GM18507 (cell line): ENCODE results near the gene AQR.
"Not testable (repeated sequence)": the region's sequence is repeated elsewhere in the genome, so short reads cannot be mapped to it uniquely, and the experiment has no call there.

ENCODE experiments used
- DNase-seq: peaks from one replicate; pipeline ENCODE4 v3.0.0; 2011; ENCODE audit warnings: low read depth; ENCODE audit not compliant: insufficient read length; ENCODE audit errors: extremely low spot score
- FAIRE-seq: peaks from 2 replicates; lab custom pipeline; 2011; peaks lifted over from hg19 to GRCh38; lab: Jason Lieb, UNC

AQR gene

DNA sequence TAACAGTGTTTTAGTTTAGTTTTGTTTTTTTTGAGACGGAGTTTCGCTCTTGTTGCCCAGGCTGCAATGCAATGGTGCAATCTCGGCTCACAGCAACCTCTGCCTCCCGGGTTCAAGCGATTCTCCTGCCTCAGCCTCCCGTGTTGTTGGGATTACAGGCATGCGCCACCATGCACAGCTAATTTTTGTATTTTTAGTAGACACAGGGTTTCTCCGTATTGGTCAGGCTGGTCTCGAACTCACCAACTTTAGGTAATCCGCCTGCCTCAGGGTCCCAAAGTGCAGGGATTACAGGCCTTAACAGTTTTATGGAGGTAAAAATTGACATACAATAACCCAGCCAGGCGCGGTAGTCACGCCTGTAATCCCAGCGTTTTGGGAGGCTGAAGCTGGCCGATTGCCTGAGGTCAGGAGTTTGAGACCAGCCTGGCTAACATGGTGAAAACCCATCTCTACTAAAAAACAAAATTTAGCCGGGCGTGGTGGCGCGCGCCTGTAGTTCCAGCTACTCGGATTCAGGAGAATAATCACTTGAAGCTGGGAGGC is 629 bp upstream of the AQR start:
- not testable (repeated sequence) for FAIRE-seq, DNase-seq

DNA sequence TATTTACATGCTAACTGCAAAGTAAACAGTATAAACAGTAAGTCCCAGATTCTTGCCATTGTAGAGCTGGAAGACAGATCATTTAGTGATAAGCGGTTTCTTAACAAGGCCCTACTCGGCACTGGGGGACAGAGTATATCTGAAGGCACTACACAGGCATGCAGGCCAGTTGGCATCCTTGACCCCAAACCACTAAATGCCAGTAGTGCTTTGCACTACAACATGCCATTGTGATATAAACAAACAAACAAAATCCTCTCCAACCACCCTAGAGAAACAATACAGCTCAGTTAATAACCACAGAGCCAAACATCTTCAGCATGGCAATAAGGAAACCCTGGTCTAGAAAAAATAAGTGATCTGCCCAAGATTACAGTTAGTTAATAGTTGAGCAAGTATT is 5.3 kb downstream of the AQR start:
- DNase-seq = no peak

DNA sequence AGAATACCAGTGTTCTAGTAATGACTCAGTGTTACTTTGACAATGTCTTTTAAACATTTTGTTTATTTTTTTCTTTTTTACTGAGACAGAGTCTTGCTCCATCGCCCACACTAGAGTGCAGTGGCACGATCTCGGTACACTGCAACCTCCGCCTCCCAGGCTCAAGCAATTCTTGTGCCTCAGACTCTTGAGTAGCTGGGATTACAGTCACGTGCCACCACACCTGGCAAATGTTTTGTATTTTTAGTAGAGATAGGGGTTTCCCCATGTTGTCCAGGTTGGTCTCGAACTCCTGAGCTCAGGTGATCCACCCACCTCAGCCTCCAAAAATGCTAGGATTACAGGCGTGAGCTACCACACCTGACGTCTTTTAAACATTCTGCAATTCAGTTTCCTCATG is 15.7 kb downstream of the AQR start:
- FAIRE-seq (no peak), DNase-seq (no peak)

More for the DNA sequence above, 5.3 kb downstream of the AQR start:
- FAIRE-seq = no peak

DNA sequence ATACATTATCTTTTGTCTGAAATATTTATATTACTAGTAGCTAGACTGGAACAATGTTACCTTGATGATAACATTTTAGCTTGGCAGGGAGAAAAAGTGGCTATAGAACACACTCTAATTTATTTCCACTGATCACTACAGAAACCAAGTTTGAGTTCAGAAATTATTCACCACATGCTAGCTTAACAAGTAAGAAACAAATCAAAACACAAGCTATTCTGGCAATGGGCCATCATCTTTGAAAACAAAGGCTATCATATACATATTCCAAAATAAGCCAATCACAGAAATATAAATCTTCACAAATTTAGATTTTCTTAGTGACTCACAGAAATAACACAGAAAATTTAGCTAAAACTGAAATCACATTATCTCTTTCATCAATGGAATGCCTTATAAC is 17.1 kb downstream of the AQR start:
- DNase-seq (no peak), FAIRE-seq (no peak)

DNA sequence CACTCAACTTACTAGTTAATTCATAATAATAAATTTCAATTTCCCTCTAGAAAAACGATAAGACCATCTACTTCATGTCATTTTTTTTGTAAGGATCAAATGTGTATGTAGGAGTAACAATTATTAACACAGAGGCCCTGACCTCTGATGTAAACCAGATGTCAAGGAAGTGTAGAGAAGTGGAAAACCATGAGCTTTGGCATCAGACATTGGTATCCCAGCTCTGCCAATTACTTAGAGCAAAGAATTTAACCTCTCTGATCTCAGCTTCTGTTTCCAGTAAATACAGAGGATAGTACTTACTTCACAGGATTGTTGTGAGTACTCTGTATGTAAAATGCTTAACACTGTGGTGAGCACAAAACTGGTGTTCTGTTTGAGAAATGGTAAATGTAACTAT is 17.5 kb downstream of the AQR start:
- FAIRE-seq = no peak
- no peak for DNase-seq

DNA sequence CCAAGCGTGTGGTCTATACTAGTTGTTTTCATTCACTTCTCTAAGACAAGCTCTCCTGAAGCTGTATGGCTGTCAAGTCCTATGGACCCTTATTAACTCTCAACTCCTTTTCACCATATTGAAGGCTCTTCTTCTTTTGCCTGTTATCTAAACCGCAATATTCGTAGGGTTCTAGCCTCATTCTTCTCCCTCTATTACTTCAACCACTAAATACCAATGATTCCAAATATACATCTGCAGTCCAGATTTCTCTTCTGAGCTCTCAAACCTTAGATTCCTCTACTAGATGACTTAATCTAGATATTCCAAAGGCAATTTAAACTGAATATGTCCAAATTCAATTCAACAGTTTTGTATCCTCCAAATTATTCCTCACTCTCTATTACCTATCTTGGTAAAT is 24.6 kb downstream of the AQR start:
- no peak for DNase-seq
- no peak for FAIRE-seq

DNA sequence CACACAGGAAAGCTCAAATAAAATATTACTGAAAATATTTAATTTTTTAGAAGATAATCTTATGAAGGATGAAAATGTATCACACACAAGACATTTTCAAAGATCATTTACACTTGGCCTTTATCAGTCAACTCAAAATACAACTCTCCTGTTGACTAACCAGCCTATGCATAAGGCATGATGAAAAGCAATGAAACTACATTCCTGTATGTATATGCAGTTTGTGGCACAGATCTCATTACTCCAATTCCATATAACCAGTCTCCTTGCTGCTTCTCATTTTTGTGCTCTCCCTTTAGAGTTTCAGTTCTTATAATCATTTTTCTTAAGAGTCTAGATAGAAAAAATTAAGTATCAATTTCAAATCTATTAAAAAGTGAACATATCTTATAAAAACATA is 25.8 kb downstream of the AQR start:
- no peak for FAIRE-seq
- DNase-seq = no peak

DNA sequence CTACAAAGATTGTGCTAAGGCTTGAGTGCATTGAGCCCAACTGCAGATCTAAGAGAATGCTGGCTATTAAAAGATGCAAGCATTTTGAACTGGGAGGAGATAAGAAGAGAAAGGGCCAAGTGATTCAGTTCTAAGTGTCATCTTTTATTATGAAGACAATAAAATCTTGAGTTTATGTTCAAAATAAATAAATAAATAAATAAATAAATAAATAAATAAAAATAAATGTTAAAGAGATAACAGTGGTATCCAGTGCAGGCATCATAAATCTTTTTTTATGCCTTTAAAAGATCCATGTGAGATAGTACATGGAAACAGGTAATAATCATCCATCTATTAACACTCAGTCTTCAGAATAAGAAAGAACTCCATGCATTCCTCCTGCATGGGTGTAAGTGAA is 26.3 kb downstream of the AQR start:
- DNase-seq, FAIRE-seq: not testable (repeated sequence)

DNA sequence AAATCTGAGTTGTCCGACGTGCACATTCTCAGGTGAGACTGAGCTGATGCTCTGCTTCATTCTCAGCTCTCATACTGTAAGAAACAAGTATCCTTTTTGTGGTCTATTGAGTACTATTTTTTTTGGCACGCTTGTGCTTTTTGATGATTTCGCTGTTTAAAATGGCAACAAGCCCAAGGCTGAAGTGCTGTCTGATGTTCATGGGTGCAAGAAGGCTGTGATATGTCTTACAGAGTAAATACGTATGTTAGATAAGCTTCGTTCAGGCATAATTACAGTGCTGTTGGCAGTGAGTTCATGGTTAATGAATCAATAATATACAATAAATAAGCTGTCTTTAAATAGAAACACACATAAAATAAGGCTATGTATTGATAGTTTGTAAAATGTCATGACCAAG is 27.2 kb downstream of the AQR start:
- DNase-seq (no peak), FAIRE-seq (no peak)

DNA sequence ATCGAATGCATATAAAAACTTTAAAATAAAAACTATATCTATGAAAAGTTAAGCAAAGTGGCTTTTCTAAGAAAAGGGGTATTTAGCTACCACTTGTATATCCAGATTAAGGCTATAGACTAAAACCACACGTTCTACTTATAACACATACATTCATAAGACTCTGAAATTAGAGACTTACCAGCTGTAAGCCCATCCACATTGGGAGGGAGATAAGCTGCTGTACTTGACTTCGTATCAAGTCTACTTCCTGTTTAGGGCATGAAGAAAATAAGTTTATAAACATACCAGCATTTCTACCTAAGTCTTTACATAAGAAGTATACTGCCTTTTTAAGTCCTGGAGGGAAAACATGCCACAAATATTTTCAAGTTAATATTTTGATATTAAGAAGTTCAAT is 27.7 kb downstream of the AQR start:
- FAIRE-seq = no peak
- no peak for DNase-seq

DNA sequence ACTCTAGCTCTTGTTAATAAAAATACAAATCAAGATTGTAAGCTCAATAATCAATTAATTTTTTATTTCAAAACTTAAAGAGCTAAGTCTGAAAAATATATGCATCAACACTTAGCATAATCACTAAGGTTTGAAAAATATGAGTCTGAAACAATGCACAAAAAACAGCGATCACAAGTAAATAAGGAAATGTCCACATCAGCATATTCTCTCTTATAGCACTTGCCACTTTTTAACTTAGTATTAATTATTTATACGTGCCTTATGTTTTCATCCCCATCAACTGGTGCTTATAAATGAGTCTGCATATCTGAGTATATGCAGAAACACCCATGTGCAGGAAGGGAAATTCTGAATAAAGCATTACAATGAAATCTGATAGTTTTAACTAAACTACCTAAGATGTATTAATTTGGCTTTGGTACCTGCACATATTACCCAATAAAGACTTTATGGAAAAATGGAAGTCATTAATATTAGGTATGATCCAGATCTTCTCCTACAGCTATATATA is 28.3 kb downstream of the AQR start:
- FAIRE-seq (no peak), DNase-seq (no peak)

DNA sequence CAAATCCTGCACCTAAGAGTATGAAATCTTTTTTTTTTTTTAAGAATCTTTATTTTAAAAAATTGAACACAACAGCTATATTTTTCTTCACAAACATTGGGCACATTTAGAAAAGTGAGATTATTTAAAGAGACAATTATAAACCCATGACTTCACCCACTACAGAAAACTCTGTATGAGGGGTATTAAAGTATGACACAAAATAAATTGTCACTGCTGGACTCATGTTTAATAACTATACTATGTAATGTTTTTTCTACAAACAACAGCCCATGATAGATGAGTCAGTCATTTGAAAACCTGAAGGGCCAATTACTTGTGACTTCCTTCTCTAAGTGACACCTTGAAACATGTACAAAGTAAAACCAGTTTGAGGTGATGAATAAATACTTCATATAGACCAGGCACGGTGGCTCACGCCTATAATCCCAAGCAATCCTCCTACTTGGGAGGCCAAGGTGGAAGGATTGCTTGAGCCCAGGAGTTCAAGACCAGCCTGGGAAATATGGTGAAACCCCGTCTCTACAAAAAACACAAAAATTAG is 36.0 kb downstream of the AQR start:
- DNase-seq (no peak), FAIRE-seq (no peak)

DNA sequence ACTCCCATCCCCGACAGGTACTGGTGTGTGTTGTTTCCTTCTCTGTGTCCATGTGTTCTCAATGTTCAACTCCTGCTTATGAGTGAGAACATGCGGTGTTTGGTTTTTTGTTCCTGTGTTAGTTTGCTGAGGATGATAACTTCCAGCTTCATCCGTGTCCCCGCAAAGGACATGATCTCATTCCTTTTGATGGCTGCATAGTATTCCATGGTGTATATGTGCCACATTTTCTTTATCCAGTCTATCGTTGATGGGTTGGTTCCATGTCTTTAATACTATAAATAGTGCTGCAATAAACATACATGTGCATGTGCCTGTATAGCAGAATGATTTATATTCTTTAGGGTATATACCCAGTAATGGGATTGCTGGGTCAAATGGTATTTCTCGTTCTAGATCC is 41.2 kb downstream of the AQR start:
- DNase-seq, FAIRE-seq: not testable (repeated sequence)

DNA sequence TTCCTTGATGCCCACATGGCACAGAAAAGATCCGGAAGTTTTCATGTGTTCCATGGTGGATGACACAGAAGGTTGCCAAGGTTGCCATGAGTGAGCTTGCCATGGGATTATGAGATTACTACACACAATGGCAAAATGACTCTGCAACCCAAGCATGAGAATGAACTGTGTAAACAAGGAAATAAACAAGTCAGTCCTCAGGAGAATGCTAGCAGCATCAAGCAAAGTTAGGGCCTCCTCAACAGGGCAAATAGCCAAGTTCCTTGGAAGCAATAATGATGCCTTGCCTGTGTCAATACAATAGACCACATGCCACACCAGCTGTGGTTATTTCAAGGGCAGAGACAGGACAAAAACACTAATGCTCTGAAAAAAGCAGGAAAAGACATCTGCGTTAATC is 41.8 kb downstream of the AQR start:
- DNase-seq (no peak), FAIRE-seq (no peak)

DNA sequence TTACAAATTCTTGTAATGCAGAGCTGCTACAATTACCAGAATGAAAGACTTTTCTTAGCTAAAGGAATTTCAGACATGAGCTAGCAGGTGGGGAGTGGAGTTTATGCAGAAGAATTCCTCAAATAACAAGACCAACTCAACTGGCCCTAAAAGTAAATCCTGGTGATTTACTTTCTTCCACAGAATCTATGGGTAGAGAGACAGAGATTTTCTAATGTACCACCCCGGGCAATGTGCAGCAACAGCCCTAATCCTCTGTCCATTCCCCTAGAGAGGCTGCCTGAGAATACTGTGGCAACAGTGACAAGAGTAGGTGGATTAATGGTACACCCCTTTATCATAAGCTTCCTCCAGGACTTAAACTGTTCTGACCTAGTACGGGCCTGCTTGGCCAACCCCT is 55.2 kb downstream of the AQR start:
- no peak for FAIRE-seq
- no peak for DNase-seq

DNA sequence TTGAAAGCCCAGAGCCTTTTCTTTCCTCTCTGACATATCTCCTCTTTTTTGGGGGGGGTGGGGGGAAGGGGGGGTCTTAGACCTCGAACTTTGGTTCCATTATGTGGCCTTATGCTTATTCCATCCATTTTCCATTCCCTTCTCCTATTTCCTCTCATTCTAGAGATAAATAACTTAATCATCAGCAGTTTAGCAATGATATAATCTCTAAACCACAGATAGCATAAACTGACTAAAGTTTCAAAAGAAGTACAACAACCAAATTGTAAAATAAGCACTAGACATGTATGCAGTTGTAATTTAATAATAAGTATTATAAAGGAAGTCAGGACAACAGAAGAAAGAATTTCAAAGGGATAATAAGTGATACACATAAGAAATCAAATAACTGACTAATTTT is 64.5 kb downstream of the AQR start:
- DNase-seq (no peak), FAIRE-seq (no peak)

DNA sequence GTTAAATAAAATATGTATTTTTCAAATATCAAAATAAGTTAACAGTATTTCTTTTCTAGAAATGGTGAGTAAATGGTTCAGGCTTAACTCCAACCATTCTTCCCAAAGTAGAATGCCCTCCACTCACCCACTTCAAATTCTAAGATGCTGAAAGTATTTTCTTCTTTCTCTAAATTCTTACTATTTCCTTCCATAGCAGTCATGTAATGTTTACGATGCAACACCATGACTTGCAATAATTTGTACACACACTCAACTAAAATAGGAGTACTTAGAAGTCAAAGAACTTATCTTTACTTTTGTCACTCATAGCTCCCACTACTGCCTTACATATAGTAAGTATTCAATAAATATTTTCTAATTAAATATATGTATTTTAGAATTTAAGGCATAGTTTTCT is 65.0 kb downstream of the AQR start:
- FAIRE-seq = no peak

DNA sequence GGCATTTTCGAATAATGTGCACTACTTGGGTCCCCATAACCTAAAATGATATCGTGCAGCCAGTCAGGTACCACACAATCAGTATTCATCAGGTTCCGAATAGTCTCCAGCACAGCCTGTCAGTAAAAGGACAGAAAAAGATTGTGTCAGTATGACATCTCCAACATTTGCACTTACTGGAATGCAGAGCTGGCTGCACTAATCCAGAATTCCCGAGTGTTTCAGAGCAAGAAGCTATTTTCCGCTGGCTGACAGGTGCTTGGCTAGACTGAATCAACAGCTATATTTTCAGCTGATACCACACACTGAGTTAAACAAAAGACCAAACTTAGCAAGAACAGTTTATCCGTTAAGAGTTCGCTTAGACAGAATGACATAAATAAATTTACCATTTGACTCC is 68.8 kb downstream of the AQR start:
- DNase-seq (no peak), FAIRE-seq (no peak)

More for the DNA sequence above, 65.0 kb downstream of the AQR start:
- DNase-seq = no peak

DNA sequence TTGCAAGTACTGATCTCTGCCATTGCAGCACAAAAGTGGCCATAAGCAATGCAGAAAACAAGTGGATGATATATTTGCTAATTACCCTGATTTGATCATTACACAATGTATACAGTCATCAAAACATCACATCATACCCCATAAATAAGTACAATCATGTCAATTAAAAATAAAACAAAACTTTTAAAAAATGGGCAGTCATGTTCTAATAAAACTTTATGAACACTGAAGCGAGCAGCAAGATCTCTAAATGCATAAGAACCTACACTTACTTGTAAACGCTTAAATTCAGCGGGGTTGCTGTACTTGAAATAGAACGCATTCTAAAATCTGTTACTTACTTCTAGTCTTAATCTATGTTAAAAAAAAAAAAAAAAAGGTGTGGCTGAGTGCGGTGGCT is 73.4 kb downstream of the AQR start:
- DNase-seq (no peak), FAIRE-seq (no peak)

DNA sequence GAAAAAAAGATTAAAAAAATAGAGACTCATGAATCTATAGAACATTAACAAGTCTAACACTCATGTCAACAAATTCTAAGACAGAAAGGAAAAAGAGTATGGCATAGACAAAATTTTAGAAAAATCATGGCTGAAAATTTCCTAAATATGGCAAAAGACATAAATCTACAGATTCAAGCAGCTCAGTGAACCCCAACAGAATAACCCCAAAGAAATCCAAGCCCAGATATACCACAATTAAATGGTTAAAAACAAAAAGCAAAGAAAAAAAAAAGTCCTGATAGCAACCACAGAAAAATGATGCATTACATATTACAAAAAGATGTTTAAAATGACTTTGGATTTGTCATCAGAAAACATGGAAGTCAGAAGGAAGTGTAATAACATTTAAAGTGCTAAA is 75.6 kb downstream of the AQR start:
- DNase-seq = no peak
- FAIRE-seq = no peak

DNA sequence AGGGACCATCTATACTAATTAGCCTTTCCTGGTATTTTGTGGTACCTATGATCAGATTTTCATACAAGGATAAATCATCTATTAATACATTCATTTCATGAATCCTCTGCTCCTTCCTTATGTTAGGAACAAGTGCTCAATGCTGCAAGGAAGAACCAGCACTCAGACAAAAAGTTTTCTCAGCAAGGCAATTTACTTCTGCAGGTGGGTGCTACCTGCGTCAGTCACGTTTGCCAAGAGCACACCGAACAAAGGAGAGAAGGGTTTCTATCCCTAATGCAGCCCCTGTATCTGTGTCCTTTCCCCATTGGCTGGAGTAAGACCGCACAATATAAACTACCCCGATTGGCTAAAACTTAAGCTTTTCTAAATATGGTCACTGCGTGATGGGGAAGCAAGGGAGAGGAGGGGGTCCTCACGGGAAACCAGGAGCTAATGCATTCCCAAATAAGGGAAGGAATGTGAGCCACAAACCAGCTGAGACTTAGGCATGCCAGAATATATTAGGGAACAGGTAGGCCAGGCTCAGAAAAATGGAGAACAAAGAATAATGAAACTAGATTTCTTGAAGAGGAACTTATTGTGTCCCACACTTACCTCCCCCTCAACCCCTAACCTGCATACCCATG is 76.5 kb downstream of the AQR start:
- FAIRE-seq (no peak), DNase-seq (no peak)
